ENCODE results near the gene TERT.

The TERT gene

DNA sequence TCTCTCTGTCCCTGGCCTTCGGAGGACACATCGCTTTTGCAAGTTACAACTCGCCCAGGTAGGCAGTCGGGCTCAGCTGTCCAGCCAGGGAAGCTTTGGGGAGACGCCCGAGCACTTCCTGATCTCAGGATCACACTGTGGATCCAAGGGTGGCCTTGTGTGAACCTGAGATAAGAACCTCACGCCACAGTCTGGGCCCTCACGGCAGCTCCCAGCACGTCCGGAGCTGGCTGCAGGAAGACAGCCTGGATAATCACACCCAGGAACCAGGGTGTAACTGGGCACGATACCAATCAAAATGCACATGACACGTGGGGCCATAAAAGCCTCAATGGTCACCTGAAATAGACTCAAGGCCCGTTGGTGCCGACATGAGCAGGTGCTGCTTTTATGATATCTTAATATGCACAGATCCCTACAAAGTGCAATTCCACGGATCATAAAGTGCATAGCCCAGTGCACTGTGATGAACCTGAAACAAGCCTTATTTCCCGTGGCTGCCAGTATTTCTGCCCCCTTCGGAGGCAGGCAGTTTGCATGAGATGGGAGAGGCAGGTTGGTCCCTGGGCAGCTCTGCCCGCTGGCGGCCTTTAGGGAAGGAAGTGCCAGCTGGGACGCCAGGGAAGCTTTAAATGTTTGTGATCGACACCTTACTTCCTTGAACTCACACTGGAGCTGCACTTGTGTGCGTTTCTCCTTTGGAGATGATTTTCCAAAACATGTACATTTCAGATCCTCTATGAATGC is 55.2 kb downstream of the TERT start (continued):
- TF ChIP-seq TSHZ2 (CRISPR knock-in tag; IDR thresholded peaks at IDR 0.05) (no peak), PPARA (CRISPR knock-in tag; IDR thresholded peaks at IDR 0.05; ENCODE audit: borderline replicate concordance) (no peak), RARB (CRISPR knock-in tag; IDR thresholded peaks at IDR 0.05) (no peak)

GRCh38 chr5:1235838-1236237 is 59.0 kb downstream of the TERT start:
- ATAC-seq = no peak
- TF ChIP-seq GLIS3 (CRISPR knock-in tag; IDR thresholded peaks at IDR 0.05) = no peak
- TF ChIP-seq CSDC2 (CRISPR knock-in tag; IDR thresholded peaks at IDR 0.05) = no peak
- no peak for TF ChIP-seq PPARA (CRISPR knock-in tag; IDR thresholded peaks at IDR 0.05; ENCODE audit: borderline replicate concordance)
- TF ChIP-seq ZNF565 (CRISPR knock-in tag; conservative IDR thresholded peaks at IDR 0.05; ENCODE audit: low read depth) = no peak
- no peak for TF ChIP-seq TSHZ2 (CRISPR knock-in tag; IDR thresholded peaks at IDR 0.05)
- TF ChIP-seq ZFP3 (CRISPR knock-in tag; IDR thresholded peaks at IDR 0.05) = no peak
- no peak for TF ChIP-seq CREB5 (CRISPR knock-in tag; IDR thresholded peaks at IDR 0.05; ENCODE audit: low read depth)
- TF ChIP-seq ZC3H10 (CRISPR knock-in tag; IDR thresholded peaks at IDR 0.05) = no peak

DNA sequence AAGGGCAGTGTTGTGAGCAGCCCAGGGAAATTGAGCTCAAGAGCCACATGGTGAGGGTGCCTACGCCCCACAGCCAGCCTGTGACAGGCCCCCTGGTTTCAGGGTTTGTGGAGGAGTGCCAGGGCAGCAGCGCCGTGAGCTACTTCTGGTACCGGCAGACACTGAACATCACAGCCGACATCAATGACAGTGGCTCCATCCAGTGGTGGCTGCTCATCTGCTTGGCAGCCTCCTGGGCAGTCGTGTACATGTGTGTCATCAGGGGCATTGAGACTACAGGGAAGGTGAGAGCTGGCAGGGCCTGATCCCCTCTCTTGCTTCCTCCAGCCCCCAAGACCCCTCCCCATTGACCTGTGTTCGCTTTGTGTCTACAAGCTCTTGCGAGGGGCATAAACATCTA is 59.5 kb downstream of the TERT start:
- no peak for ATAC-seq
- no peak for TF ChIP-seq ZNF8 (CRISPR knock-in tag; IDR thresholded peaks at IDR 0.05)
- TF ChIP-seq, protein P1, sequence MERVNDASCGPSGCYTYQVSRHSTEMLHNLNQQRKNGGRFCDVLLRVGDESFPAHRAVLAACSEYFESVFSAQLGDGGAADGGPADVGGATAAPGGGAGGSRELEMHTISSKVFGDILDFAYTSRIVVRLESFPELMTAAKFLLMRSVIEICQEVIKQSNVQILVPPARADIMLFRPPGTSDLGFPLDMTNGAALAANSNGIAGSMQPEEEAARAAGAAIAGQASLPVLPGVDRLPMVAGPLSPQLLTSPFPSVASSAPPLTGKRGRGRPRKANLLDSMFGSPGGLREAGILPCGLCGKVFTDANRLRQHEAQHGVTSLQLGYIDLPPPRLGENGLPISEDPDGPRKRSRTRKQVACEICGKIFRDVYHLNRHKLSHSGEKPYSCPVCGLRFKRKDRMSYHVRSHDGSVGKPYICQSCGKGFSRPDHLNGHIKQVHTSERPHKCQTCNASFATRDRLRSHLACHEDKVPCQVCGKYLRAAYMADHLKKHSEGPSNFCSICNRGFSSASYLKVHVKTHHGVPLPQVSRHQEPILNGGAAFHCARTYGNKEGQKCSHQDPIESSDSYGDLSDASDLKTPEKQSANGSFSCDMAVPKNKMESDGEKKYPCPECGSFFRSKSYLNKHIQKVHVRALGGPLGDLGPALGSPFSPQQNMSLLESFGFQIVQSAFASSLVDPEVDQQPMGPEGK (CRISPR knock-in tag; IDR thresholded peaks at IDR 0.05; ENCODE audit: borderline replicate concordance) = no peak
- TF ChIP-seq ZC3H10 (CRISPR knock-in tag; IDR thresholded peaks at IDR 0.05) = no peak
- TF ChIP-seq PPARA (CRISPR knock-in tag; IDR thresholded peaks at IDR 0.05; ENCODE audit: borderline replicate concordance) = no peak
- no peak for TF ChIP-seq ESRRG (CRISPR knock-in tag; IDR thresholded peaks at IDR 0.05)
- no peak for TF ChIP-seq POU6F1 (CRISPR knock-in tag; IDR thresholded peaks at IDR 0.05; ENCODE audit: borderline replicate concordance, low read depth)
- no peak for TF ChIP-seq ZNF70 (CRISPR knock-in tag; IDR thresholded peaks at IDR 0.05)
- no peak for TF ChIP-seq ZFP30 (CRISPR knock-in tag; IDR thresholded peaks at IDR 0.05)
- no peak for TF ChIP-seq ZNF565 (CRISPR knock-in tag; conservative IDR thresholded peaks at IDR 0.05; ENCODE audit: low read depth)
- TF ChIP-seq TOX (CRISPR knock-in tag; IDR thresholded peaks at IDR 0.05; ENCODE audit: borderline replicate concordance) = no peak
- no peak for TF ChIP-seq CREB5 (CRISPR knock-in tag; IDR thresholded peaks at IDR 0.05; ENCODE audit: low read depth)
- TF ChIP-seq CSDC2 (CRISPR knock-in tag; IDR thresholded peaks at IDR 0.05) = no peak
- TF ChIP-seq ZFP3 (CRISPR knock-in tag; IDR thresholded peaks at IDR 0.05) = no peak
- no peak for TF ChIP-seq ISL1 (CRISPR knock-in tag; IDR thresholded peaks at IDR 0.05)
- no peak for TF ChIP-seq BACH2 (CRISPR knock-in tag; IDR thresholded peaks at IDR 0.05; ENCODE audit: borderline replicate concordance)
- no peak for TF ChIP-seq ARNTL (CRISPR knock-in tag; IDR thresholded peaks at IDR 0.05; ENCODE audit: borderline replicate concordance, low read depth)

Measured in SK-N-SH treated with all-trans-retinoic acid at 6 μM for 48 hours (cell line).